Kidney (tissue), 14 donors: ENCODE measurements around the gene WNT2B. TPM values are rescaled to one million over a fixed set of nuclear protein-coding genes. Genes with fewer than 3 reads are reported as not detected.
A peak's percentile ranks its signal among the peaks of the same experiment; 100 is the strongest.

Source experiments
- DNase-seq, 5 donors: peaks; one replicate each; pipeline ENCODE4 v3.0.0-alpha.2; 2013 to 2020
- FAIRE-seq: peaks from 2 replicates; lab custom pipeline; 2012; peaks lifted over from hg19 to GRCh38; lab: Jason Lieb, UNC
- H3K27ac ChIP-seq, 2 donors: one replicate each; pipeline ENCODE4 v1.7.0; 2013; ENCODE audit warnings: low read depth in 2 of 2, low read length in 2 of 2, inconsistent platforms in 1 of 2
- H3K27me3 ChIP-seq: one replicate; pipeline ENCODE4 v1.7.1; 2013; ENCODE audit warnings: low read length, inconsistent platforms; ENCODE audit not compliant: control insufficient read depth, insufficient read depth
- H3K36me3 ChIP-seq, 3 donors: one replicate each; pipeline versions ENCODE4 v1.7.0 to v1.7.1; 2013; ENCODE audit warnings: low read length in 3 of 3, control low read depth in 1 of 3, inconsistent platforms in 1 of 3; ENCODE audit not compliant: insufficient read depth in 3 of 3, control insufficient read depth in 2 of 3
- H3K4me1 ChIP-seq, 3 donors: one replicate each; pipeline versions ENCODE4 v1.7.0 to v1.7.1; 2013; ENCODE audit warnings: low read length in 3 of 3, inconsistent platforms in 1 of 3, low read depth in 1 of 3; ENCODE audit not compliant: control insufficient read depth in 2 of 3, insufficient read depth in 2 of 3
- H3K4me3 ChIP-seq, 3 donors: one replicate each; pipeline versions ENCODE4 v1.7.0 to v1.8.1; 2013; ENCODE audit warnings: low read length in 3 of 3, control low read depth in 1 of 3, inconsistent platforms in 1 of 3
- H3K9ac ChIP-seq, 3 donors: one replicate each; pipeline versions ENCODE4 v1.7.0 to v1.7.1; 2013; ENCODE audit warnings: low read length in 3 of 3, control low read depth in 1 of 3, inconsistent platforms in 1 of 3
- H3K9me3 ChIP-seq, 3 donors: one replicate each; pipeline versions ENCODE4 v1.7.0 to v1.7.1; 2013; ENCODE audit warnings: low read length in 3 of 3, control low read depth in 1 of 3, inconsistent platforms in 1 of 3; ENCODE audit not compliant: control insufficient read depth in 2 of 3, insufficient read depth in 1 of 3
- CTCF ChIP-seq: IDR thresholded peaks from 3 replicates; pipeline ENCODE4 v1.5.1; 2012; ENCODE audit warnings: mild to moderate bottlenecking, moderate library complexity, borderline replicate concordance; ENCODE audit not compliant: insufficient read depth; ENCODE audit errors: extremely low read depth
- intact Hi-C: fragments of 100-400 bp; cut with DNase I; formaldehyde crosslinking; loops from one replicate; pipeline ENCODE4 v1.11.1; 2022
- polyA plus RNA-seq: library from polyadenylated mRNA; stranded (reverse); fragments of 350-450 nt; fragmentation: Illumina TruSeq; extraction: RNeasy Lipid Tissue Mini Kit (QIAGEN cat#74804); gene quantifications from one replicate; pipeline ENCODE4 v1.2.3, GENCODE V29; 2014; ENCODE audit warnings: low read depth, low replicate concordance; ENCODE audit not compliant: insufficient read depth
- total RNA-seq: library from RNA; stranded (reverse); fragmentation: NEBNext Ultra II Directional; extraction: Animal tissue kit (Norgen Biotek cat#: 25700); gene quantifications from one replicate; pipeline ENCODE4 v1.2.1, GENCODE V29; 2021
- donor health status: control.
- donor health status: control.
- donor health status: control.
- donor health status: control.
- donor health status: control.
- donor health status: DM: yes; HTN: yes; CAD: no.
- donor health status: Normal renal cell carcinoma (clear cell type).

Gene WNT2B
- total and polyA plus RNA-seq, 2 donors from 2014 or later: 0.75 to 4.7 TPM

- FAIRE-seq (no peak), DNase-seq (no peak)
- no peaks in the 10 kb centered on the region for H3K9me3 ChIP-seq
- TF ChIP-seq CTCF: no peak
- H3K27ac ChIP-seq: no peak overlapping the region
- peaks cover 0 to 6% (median 2%) of the 10 kb centered on the region in 3 donors for H3K36me3 ChIP-seq
- intact Hi-C loops: no loop called here
- H3K9ac ChIP-seq: no peak overlapping the region
- no peak overlapping the region for H3K4me3 ChIP-seq
- no peaks in the 10 kb centered on the region for H3K4me1 ChIP-seq
- H3K27me3 ChIP-seq: no peaks in the 10 kb centered on the region
These were observed 33.6 kb downstream of the WNT2B start for GRCh38 chr1:112542206-112542973.

- peak in 1 of 5 donors; percentile 30 for DNase-seq
- TF ChIP-seq CTCF: no peak
- FAIRE-seq: peak; percentile 61
- no peaks in the 10 kb centered on the region for H3K4me1 ChIP-seq
- H3K27ac ChIP-seq: no peak overlapping the region
- peaks cover 0 to 6% (median under 1%) of the 10 kb centered on the region in 3 donors for H3K36me3 ChIP-seq
- H3K9me3 ChIP-seq: no peaks in the 10 kb centered on the region
- H3K4me3 ChIP-seq: no peak overlapping the region
- intact Hi-C loops: no loop called here
- H3K27me3 ChIP-seq: no peaks in the 10 kb centered on the region
- H3K9ac ChIP-seq: no peak overlapping the region
These were observed 35.4 kb downstream of the WNT2B start for GRCh38 chr1:112544011-112544688.

GRCh38 chr1:112544751-112545150, 36.0 kb downstream of the WNT2B start:
- Histone ChIP-seq H3K4me3 (no peak overlapping the region), H3K9me3 (no peaks in the 10 kb centered on the region), H3K4me1 (no peaks in the 10 kb centered on the region), H3K27ac (no peak overlapping the region), H3K9ac (no peak overlapping the region), H3K36me3 (peaks cover 0 to 6% (median 0%) of the 10 kb centered on the region in 3 donors), H3K27me3 (no peaks in the 10 kb centered on the region)
- DNase-seq: no peak
- no peak for TF ChIP-seq CTCF
- no peak for FAIRE-seq
- intact Hi-C loops: no loop called here
